H1 (cell line): Measurements from ENCODE around the gene DRP2. TPM values are rescaled to one million over a fixed set of nuclear protein-coding genes. Genes with fewer than 3 reads are reported as not detected.

ENCODE experiments used
- CTCF ChIA-PET: fragments of 300-600 bp; sonication (Branson Sonifier 250); formaldehyde crosslinking; loops from one replicate; lab custom pipeline; 2021; ENCODE audit not compliant: partially characterized antibody; lab: Charles Lee
- POLR2A ChIA-PET: fragments of 300-600 bp; sonication (Branson Sonifier 250); formaldehyde crosslinking; loops from one replicate; lab custom pipeline; 2021; ENCODE audit warnings: inconsistent platforms; ENCODE audit not compliant: partially characterized antibody; lab: Charles Lee
- DNase-seq, 2 experiments: peaks; one replicate each; pipeline versions ENCODE4 v3.0.0 to v3.0.0-alpha.2; 2010 to 2022; ENCODE audit warnings: low spot score in 2 of 2, low read depth in 1 of 2, mixed read lengths in 1 of 2
- FAIRE-seq: peaks from 2 replicates; lab custom pipeline; 2011; peaks lifted over from hg19 to GRCh38; lab: Jason Lieb, UNC
- H2AFZ ChIP-seq: 2 replicates; pipeline ENCODE4 v1.8.1; 2012; ENCODE audit warnings: low read length, inconsistent platforms
- H2AK5ac ChIP-seq: 2 replicates; pipeline ENCODE4 v1.6.1; 2013; ENCODE audit warnings: low read depth, low read length
- H2BK120ac ChIP-seq: replicated peaks from 2 replicates; pipeline ENCODE3; 2013; ENCODE audit warnings: low read depth, low read length, inconsistent platforms
- H2BK12ac ChIP-seq: 2 replicates; pipeline ENCODE4 v1.6.1; 2013; ENCODE audit warnings: low read depth, low read length
- H2BK15ac ChIP-seq: 2 replicates; pipeline ENCODE4 v1.6.1; 2013; ENCODE audit warnings: low read length
- H2BK20ac ChIP-seq: 2 replicates; pipeline ENCODE4 v1.6.1; 2013; ENCODE audit warnings: low read length
- H2BK5ac ChIP-seq: 2 replicates; pipeline ENCODE4 v1.6.1; 2013; ENCODE audit warnings: low read depth, low read length
- H3K14ac ChIP-seq: 2 replicates; pipeline ENCODE4 v1.6.1; 2013; ENCODE audit warnings: inconsistent platforms; ENCODE audit not compliant: insufficient read length
- H3K18ac ChIP-seq: 2 replicates; pipeline ENCODE4 v1.6.1; 2013; ENCODE audit warnings: low read length; ENCODE audit errors: extremely low read depth
- H3K23ac ChIP-seq: 2 replicates; pipeline ENCODE4 v1.6.1; 2013; ENCODE audit warnings: inconsistent platforms; ENCODE audit not compliant: insufficient read length
- H3K23me2 ChIP-seq: 2 replicates; pipeline ENCODE4 v1.6.1; 2013; ENCODE audit warnings: low read depth, low read length
- H3K27ac ChIP-seq: 2 replicates; pipeline ENCODE4 v1.6.1; 2011; ENCODE audit warnings: low read depth, low read length, inconsistent platforms
- H3K27me3 ChIP-seq, 4 experiments: replicated peaks in 1 of 4; 1 replicate in 1 of 4; 2 replicates in 3 of 4; pipeline versions ENCODE4 v1.6.1 to v1.8.1; 2011 to 2013; ENCODE audit warnings: low read length in 3 of 4, mild to moderate bottlenecking in 3 of 4, inconsistent platforms in 2 of 4, mixed read lengths in 2 of 4, moderate library complexity in 1 of 4; ENCODE audit not compliant: control insufficient read depth in 3 of 4, insufficient read depth in 3 of 4; ENCODE audit errors: extremely low read depth in 1 of 4
- H3K36me3 ChIP-seq, 4 experiments: 2 replicates each; pipeline versions ENCODE4 v1.6.1 to v1.8.1; 2011 to 2013; ENCODE audit warnings: mild to moderate bottlenecking in 4 of 4, low read length in 3 of 4, moderate library complexity in 2 of 4, control low read depth in 1 of 4, inconsistent platforms in 1 of 4; ENCODE audit not compliant: insufficient read depth in 4 of 4, control insufficient read depth in 2 of 4
- H3K4ac ChIP-seq: replicated peaks from 2 replicates; pipeline ENCODE3; 2013; ENCODE audit warnings: low read length, low read depth, mixed read lengths, inconsistent platforms; ENCODE audit not compliant: insufficient read length
- H3K4me1 ChIP-seq, 4 experiments: replicated peaks in 1 of 4; 1 replicate in 1 of 4; 2 replicates in 3 of 4; pipeline versions ENCODE4 v1.6.1 to v1.8.1; 2011 to 2013; ENCODE audit warnings: low read length in 3 of 4, inconsistent platforms in 2 of 4, mixed read lengths in 1 of 4; ENCODE audit not compliant: insufficient read depth in 4 of 4, control insufficient read depth in 3 of 4
- H3K4me2 ChIP-seq, 2 experiments: 2 replicates each; pipeline versions ENCODE4 v1.6.1 to v1.8.1; 2011 to 2013; ENCODE audit warnings: low read depth in 2 of 2, low read length in 2 of 2, control low read depth in 1 of 2, inconsistent platforms in 1 of 2, mild to moderate bottlenecking in 1 of 2; ENCODE audit not compliant: insufficient read depth in 1 of 2
- H3K4me3 ChIP-seq, 4 experiments: fragments of 200-600, 300-600 bp in 1 of 4; sonication (generic), shearing (Covaris generic), sonication (Bioruptor Twin) in 1 of 4; 2 replicates each; pipeline versions ENCODE4 v1.5.1 to v1.8.1; 2011 to 2016; ENCODE audit warnings: low read length in 4 of 4, low read depth in 3 of 4, control low read depth in 2 of 4, inconsistent platforms in 2 of 4, mild to moderate bottlenecking in 2 of 4, mixed read lengths in 1 of 4, moderate library complexity in 1 of 4; ENCODE audit not compliant: insufficient read depth in 2 of 4; ENCODE audit errors: extremely low read depth in 1 of 4
- H3K56ac ChIP-seq: replicated peaks from 2 replicates; pipeline ENCODE3; 2013; ENCODE audit warnings: low read depth, mild to moderate bottlenecking, mixed read lengths, low read length, inconsistent platforms; ENCODE audit not compliant: insufficient read length
- H3K79me1 ChIP-seq: 2 replicates; pipeline ENCODE4 v1.6.1; 2013; ENCODE audit warnings: low read depth, low read length, control low read depth
- H3K79me2 ChIP-seq, 2 experiments: 2 replicates each; pipeline versions ENCODE4 v1.6.1 to v1.8.1; 2012 to 2013; ENCODE audit warnings: low read length in 2 of 2, mild to moderate bottlenecking in 2 of 2, inconsistent platforms in 1 of 2; ENCODE audit not compliant: insufficient read depth in 2 of 2, control insufficient read depth in 1 of 2
- H3K9ac ChIP-seq, 4 experiments: replicated peaks in 1 of 4; 1 replicate in 1 of 4; 2 replicates in 3 of 4; pipeline versions ENCODE4 v1.6.1 to v1.8.1; 2011 to 2013; ENCODE audit warnings: low read depth in 3 of 4, low read length in 3 of 4, control low read depth in 2 of 4, mild to moderate bottlenecking in 2 of 4, moderate library complexity in 2 of 4, inconsistent platforms in 1 of 4; ENCODE audit errors: extremely low read depth in 1 of 4
- H3K9me3 ChIP-seq, 2 experiments: 2 replicates each; pipeline versions ENCODE4 v1.6.1 to v1.8.1; 2012 to 2013; ENCODE audit warnings: mild to moderate bottlenecking in 2 of 2, moderate library complexity in 2 of 2, control low read depth in 1 of 2, inconsistent platforms in 1 of 2, low read depth in 1 of 2, low read length in 1 of 2, mixed read lengths in 1 of 2; ENCODE audit not compliant: insufficient read depth in 2 of 2
- H4K20me1 ChIP-seq, 2 experiments: replicated peaks in 1 of 2; 2 replicates each; pipeline versions ENCODE3 to v1.8.1; 2011 to 2013; ENCODE audit warnings: inconsistent platforms in 2 of 2, low read length in 2 of 2, mild to moderate bottlenecking in 1 of 2; ENCODE audit not compliant: insufficient read depth in 2 of 2, control insufficient read depth in 1 of 2
- H4K5ac ChIP-seq: 2 replicates; pipeline ENCODE4 v1.6.1; 2013; ENCODE audit warnings: low read length, low read depth, mixed read lengths, inconsistent platforms; ENCODE audit not compliant: insufficient read length
- H4K8ac ChIP-seq: 2 replicates; pipeline ENCODE4 v1.8.0; 2013; ENCODE audit warnings: mild to moderate bottlenecking, moderate library complexity, low read length, inconsistent platforms; ENCODE audit not compliant: insufficient read depth; ENCODE audit errors: extremely low read depth
- H4K91ac ChIP-seq: replicated peaks from 2 replicates; pipeline ENCODE3; 2013; ENCODE audit warnings: low read length, mixed read lengths, inconsistent platforms; ENCODE audit not compliant: insufficient read length
- CREB1 ChIP-seq: IDR thresholded peaks from 2 replicates; pipeline ENCODE4 v1.6.1; 2012; ENCODE audit warnings: inconsistent platforms
- FOSL1 ChIP-seq: IDR thresholded peaks from 2 replicates; pipeline ENCODE4 v1.6.1; 2011; ENCODE audit warnings: mild to moderate bottlenecking, low read depth, low read length, moderate library complexity; ENCODE audit not compliant: insufficient read depth
- NRF1 ChIP-seq: IDR thresholded peaks from 2 replicates; pipeline ENCODE4 v1.6.1; 2011; ENCODE audit warnings: mild to moderate bottlenecking, low read depth, low read length, improper control_type of control experiment
- TCF12 ChIP-seq: IDR thresholded peaks from 2 replicates; pipeline ENCODE4 v1.6.1; 2011; ENCODE audit warnings: low read depth, mild to moderate bottlenecking, low read length
- WGBS, 2 experiments: shearing (Covaris generic) in 1 of 2; methylation state at CpG; one replicate each; pipeline versions ENCODE4 v1.1.6 to v1.1.7; 2013 to 2015; ENCODE audit warnings: low lambda C conversion rate in 2 of 2, mixed read lengths in 2 of 2, inconsistent platforms in 1 of 2, low coverage in 1 of 2, missing lambda C conversion rate in 1 of 2; ENCODE audit not compliant: insufficient replicate concordance in 2 of 2, insufficient coverage in 1 of 2, insufficient read length in 1 of 2; ENCODE audit errors: extremely low coverage in 1 of 2, missing lambda C conversion rate in 1 of 2; 5-methylcytosine and 5-hydroxymethylcytosine counted together
- polyA plus RNA-seq, 7 experiments: library from polyadenylated mRNA; depleted of rRNA in 3 of 7; stranded (reverse) in 5 of 7; unstranded in 2 of 7; fragments of >200 nt in 5 of 7; fragments of 200-250 nt in 2 of 7; gene quantifications; 1 replicate in 5 of 7; 2 replicates in 1 of 7; 4 replicates in 1 of 7; pipeline versions ENCODE4 v1.2.1 to v1.2.3, GENCODE V29; 2011 to 2013; ENCODE audit warnings: missing spikeins in 2 of 7, mixed read lengths in 2 of 7
- total RNA-seq: library from RNA; stranded (reverse); fragmentation: NEBNext Ultra II Directional; extraction: Animal tissue kit (Norgen Biotek cat#: 25700); gene quantifications from 2 replicates; pipeline ENCODE4 v1.2.1, GENCODE V29; 2021

Gene DRP2
- total and polyA plus RNA-seq, 2 of the 8 experiments (the other 6 are each of a cell fraction or from before 2014, with no cell fraction given) = 0.18 to 0.20 TPM

DNA sequence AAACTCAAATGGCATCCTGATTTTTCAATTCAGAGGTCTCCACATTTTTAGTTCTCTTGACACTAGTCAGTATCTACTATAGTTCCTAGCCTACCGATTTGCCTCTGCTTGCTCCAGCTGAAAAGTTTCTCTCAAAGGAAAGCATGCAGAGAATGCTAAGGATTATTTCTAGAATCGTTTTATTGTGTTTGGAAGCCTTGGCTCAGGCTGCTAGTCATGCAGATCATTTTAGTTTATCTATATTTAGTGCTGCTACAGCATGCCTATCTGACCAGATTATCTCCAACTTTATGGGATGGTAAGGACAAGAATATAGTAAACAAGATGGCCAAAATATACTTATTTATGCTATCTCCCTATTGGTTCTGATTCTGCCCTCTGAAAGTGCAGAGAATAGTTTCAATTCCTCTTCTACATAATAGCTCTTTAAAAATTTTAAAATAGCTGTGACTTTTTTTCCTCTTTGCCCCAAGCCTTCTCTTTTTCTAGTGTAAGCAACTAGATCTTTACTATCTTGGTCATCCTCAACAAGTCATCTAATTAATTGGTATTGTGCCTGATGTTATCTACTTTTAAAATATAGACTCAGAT is 15.7 kb upstream of the DRP2 start:
- H3K23me2 ChIP-seq = no peaks in the 10 kb centered on the region
- CTCF ChIA-PET = interaction anchor here (0.6 kb wide), 2 partner anchors 57 to 430 kb away, joined by 3 to 5 read pairs; no protein-coding TSS in a partner anchor
- POLR2A ChIA-PET = no interaction called here
- no peaks in the 10 kb centered on the region for H3K36me3 ChIP-seq
- H3K4ac ChIP-seq = no peak overlapping the region
- no peak overlapping the region for H3K27ac ChIP-seq
- no peak overlapping the region for H4K91ac ChIP-seq
- no peaks in the 10 kb centered on the region for H3K27me3 ChIP-seq
- no peak overlapping the region for H4K5ac ChIP-seq
- H3K56ac ChIP-seq = no peak overlapping the region
- no peak overlapping the region for H3K4me2 ChIP-seq
- H2AK5ac ChIP-seq = no peak overlapping the region
- H2BK12ac ChIP-seq = no peak overlapping the region
- H3K9me3 ChIP-seq = no peaks in the 10 kb centered on the region
- no peak overlapping the region for H2BK120ac ChIP-seq
- H2BK20ac ChIP-seq = no peak overlapping the region
- DNase-seq (no peak), FAIRE-seq (no peak)
- H3K79me1 ChIP-seq = no peaks in the 10 kb centered on the region
- H3K18ac ChIP-seq = no peak overlapping the region
- H3K23ac ChIP-seq = no peak overlapping the region
- TF ChIP-seq CREB1 (no peak), FOSL1 (no peak), TCF12 (no peak), NRF1 (no peak)
- TF ChIP-seq, all 59 proteins: peak for 0
- Histone ChIP-seq H4K8ac (no peak overlapping the region), H4K20me1 (no peaks in the 10 kb centered on the region), H3K4me1 (no peaks in the 10 kb centered on the region), H2BK15ac (no peak overlapping the region), H3K14ac (no peak overlapping the region), H2BK5ac (no peak overlapping the region), H3K4me3 (no peak overlapping the region), H3K79me2 (no peaks in the 10 kb centered on the region), H2AFZ (no peak overlapping the region), H3K9ac (no peak overlapping the region)
- 89% methylated on average over 2 of the region's 2 CpGs; no CpG with 5 or more reads in 1 of the 2 experiments for WGBS, 2 experiments
